Testis (tissue), 2 donors: ENCODE results near the gene MED8.

Source experiments
- CTCF ChIP-seq, 3 experiments: fragments of 450-650 bp in 2 of 3; fragments of 200-600 bp in 1 of 3; sonication (generic) in 1 of 3; IDR thresholded peaks; one replicate each; pipeline ENCODE4 v1.5.1; 2016 to 2019; ENCODE audit warnings: antibody characterized with exemption in 3 of 3, mild to moderate bottlenecking in 2 of 3, moderate library complexity in 1 of 3
- POLR2A ChIP-seq: fragments of 450-650 bp; IDR thresholded peaks from one replicate; pipeline ENCODE4 v1.6.1; 2017; ENCODE audit warnings: antibody characterized with exemption, mild to moderate bottlenecking, moderate library complexity

- no peak for TF ChIP-seq CTCF (IDR thresholded peaks at IDR 0.05)
- TF ChIP-seq POLR2A = no peak
Observed at GRCh38 chr1:43334453-43335205, 55.0 kb downstream of the MED8 start.
